Dedifferentiated amniotic fluid mesenchymal stem cell (primary cell): ENCODE results near the gene TBC1D14.
"Not testable (repeated sequence)": the region's sequence is repeated elsewhere in the genome, so short reads cannot be mapped to it uniquely, and the experiment has no call there.

ENCODE experiments used
- DNase-seq: peaks from one replicate; pipeline ENCODE4 v3.0.0-alpha.2; 2016; ENCODE audit errors: extremely low spot score

Gene TBC1D14

GRCh38 chr4:6971536-6972374 is 62.1 kb downstream of the TBC1D14 start:
- no peak for DNase-seq

GRCh38 chr4:6972375-6972650 is 62.7 kb downstream of the TBC1D14 start:
- DNase-seq, result no peak

GRCh38 chr4:6972911-6973310 is 63.3 kb downstream of the TBC1D14 start:
- DNase-seq, result no peak

- peak; percentile 92 for DNase-seq
These were observed 64.7 kb downstream of the TBC1D14 start for GRCh38 chr4:6974138-6974848.

- not testable (repeated sequence) for DNase-seq
These were observed 68.2 kb downstream of the TBC1D14 start for GRCh38 chr4:6977846-6978245.

- no peak for DNase-seq
These were observed 74.0 kb downstream of the TBC1D14 start for GRCh38 chr4:6983544-6984142.

GRCh38 chr4:6984612-6985425 is 75.2 kb downstream of the TBC1D14 start:
- DNase-seq, result no peak

GRCh38 chr4:6986072-6986780 is 76.6 kb downstream of the TBC1D14 start:
- peak; percentile 73 for DNase-seq

GRCh38 chr4:6986781-6987587 is 77.4 kb downstream of the TBC1D14 start:
- DNase-seq, result peak; percentile 89

- DNase-seq, result peak; percentile 28
These were observed 77.9 kb downstream of the TBC1D14 start for GRCh38 chr4:6987588-6987961.

GRCh38 chr4:6988016-6988715 is 78.5 kb downstream of the TBC1D14 start:
- no peak for DNase-seq

- no peak for DNase-seq
These were observed 79.8 kb downstream of the TBC1D14 start for GRCh38 chr4:6989331-6989923.

- no peak for DNase-seq
These were observed 81.0 kb downstream of the TBC1D14 start for GRCh38 chr4:6990661-6991060.

- DNase-seq, result no peak
These were observed 81.6 kb downstream of the TBC1D14 start for GRCh38 chr4:6991249-6991648.

GRCh38 chr4:6991771-6992557 is 82.3 kb downstream of the TBC1D14 start:
- DNase-seq, result peak; percentile 87

- no peak for DNase-seq
These were observed 83.4 kb downstream of the TBC1D14 start for GRCh38 chr4:6992728-6993677.

GRCh38 chr4:6996481-6996880 is 86.9 kb downstream of the TBC1D14 start:
- no peak for DNase-seq
